Activated CD8-positive, alpha-beta memory T cell treated with anti-CD3 and anti-CD28 coated beads for 36 hours (primary cell): Measurements from ENCODE around the gene RAPGEF2. TPM values are rescaled to one million over a fixed set of nuclear protein-coding genes. Genes with fewer than 3 reads are reported as not detected.

ENCODE experiments used
- CTCF ChIA-PET: fragments of 350-600 bp; sonication (Branson Sonifier 250); formaldehyde crosslinking; loops from one replicate; lab custom pipeline; 2021; ENCODE audit warnings: antibody characterized with exemption; lab: Charles Lee
- POLR2A ChIA-PET: fragments of 350-600 bp; sonication (Branson Sonifier 250); formaldehyde crosslinking; loops from one replicate; lab custom pipeline; 2021; ENCODE audit warnings: antibody characterized with exemption; lab: Charles Lee
- total RNA-seq, 2 experiments: library from RNA; stranded (reverse); gene quantifications; one replicate each; pipeline ENCODE4 v1.2.3, GENCODE V29; 2021

Gene RAPGEF2
- total RNA-seq, 2 experiments from 2014 or later, result 33.1 to 34.6 TPM

DNA sequence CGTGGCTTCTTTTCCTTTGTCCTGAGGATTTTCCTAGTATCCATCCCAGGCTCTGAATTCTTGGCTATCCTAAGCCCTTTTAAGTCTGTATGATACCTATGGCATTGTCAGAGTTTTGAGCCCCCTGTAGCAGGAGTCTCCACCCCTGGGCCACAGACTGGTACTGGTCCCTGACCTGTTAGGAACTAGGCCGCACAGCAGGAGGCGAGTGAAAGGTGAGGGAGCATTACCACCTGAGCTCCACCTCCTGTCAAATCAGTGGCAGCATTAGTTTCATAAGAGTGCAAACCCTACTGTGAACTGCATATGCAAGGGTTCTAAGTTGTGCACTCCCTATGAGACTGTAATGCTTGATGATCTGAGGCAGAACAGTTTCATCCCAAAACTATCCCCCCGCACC, 216.1 kb downstream of the RAPGEF2 start:
- ChIA-PET POLR2A (no interaction called here), CTCF (no interaction called here)

DNA sequence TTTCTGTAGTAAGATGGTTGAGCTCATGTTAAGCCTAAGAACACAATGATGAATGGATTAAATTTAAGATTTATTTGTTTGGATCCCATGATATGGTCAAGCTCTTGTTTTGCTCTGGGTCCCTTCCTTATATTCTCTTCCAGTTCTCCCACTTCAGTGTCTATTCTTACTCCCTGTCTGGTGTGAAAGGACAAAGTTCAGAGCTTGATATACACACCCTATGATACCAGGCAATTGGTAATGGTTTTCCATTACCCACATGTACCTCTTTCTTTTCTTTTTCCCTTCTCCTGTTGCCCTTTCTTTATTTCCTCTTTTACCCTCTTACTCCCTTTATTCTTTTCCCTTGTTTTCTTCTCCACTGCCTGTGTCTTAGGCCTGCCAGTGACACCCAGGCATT, 223.6 kb downstream of the RAPGEF2 start:
- ChIA-PET CTCF (no interaction called here), POLR2A (no interaction called here)

GRCh38 chr4:159328766-159329165, 225.9 kb downstream of the RAPGEF2 start:
- CTCF ChIA-PET, result no interaction called here
- POLR2A ChIA-PET, result no interaction called here

GRCh38 chr4:159334461-159334860, 231.6 kb downstream of the RAPGEF2 start:
- ChIA-PET POLR2A (interaction anchor here (0.7 kb wide), 1 partner anchor 708 kb away, joined by 3 read pairs; no protein-coding TSS in a partner anchor), CTCF (no interaction called here)

DNA sequence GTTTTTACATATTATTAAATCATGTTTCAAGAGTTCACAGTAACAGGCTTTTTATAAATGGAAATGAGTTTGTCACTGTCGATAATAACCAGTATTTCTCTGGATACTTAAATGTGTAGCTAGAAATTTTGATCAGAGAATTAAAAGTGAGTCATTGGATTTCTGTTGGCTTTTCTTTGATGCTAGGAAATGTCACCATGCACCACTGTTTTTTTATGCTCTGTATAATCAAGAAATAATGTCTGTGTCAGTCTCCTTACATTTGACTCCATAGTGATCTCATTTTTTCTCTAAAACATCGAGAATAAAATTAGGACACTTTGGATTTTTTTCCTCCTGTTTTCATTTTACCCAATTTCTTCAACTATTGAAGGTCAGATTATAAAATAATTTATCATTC, 234.2 kb downstream of the RAPGEF2 start:
- CTCF ChIA-PET, result no interaction called here

DNA sequence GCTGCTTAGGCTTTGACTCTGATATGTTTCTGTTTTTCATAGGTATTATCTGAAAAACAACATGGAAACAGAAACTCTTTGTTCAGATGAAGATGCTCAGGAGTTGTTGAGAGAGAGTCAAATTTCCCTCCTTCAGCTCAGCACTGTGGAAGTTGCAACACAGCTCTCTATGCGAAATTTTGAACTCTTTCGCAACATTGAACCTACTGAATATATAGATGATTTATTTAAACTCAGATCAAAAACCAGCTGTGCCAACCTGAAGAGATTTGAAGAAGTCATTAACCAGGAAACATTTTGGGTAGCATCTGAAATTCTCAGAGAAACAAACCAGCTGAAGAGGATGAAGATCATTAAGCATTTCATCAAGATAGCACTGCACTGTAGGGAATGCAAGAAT, 238.6 kb downstream of the RAPGEF2 start:
- ChIA-PET POLR2A (no interaction called here), CTCF (no interaction called here)

More for the DNA sequence above, 234.2 kb downstream of the RAPGEF2 start:
- POLR2A ChIA-PET, result no interaction called here

GRCh38 chr4:159342374-159342773, 239.5 kb downstream of the RAPGEF2 start:
- CTCF ChIA-PET, result no interaction called here
- POLR2A ChIA-PET, result no interaction called here

GRCh38 chr4:159343116-159343515, 240.2 kb downstream of the RAPGEF2 start:
- POLR2A ChIA-PET, result no interaction called here
- CTCF ChIA-PET, result no interaction called here

- ChIA-PET CTCF (no interaction called here), POLR2A (no interaction called here)
Observed at GRCh38 chr4:159344877-159345276, 242.0 kb downstream of the RAPGEF2 start.

GRCh38 chr4:159346681-159347080, 243.8 kb downstream of the RAPGEF2 start:
- ChIA-PET POLR2A (no interaction called here), CTCF (no interaction called here)

DNA sequence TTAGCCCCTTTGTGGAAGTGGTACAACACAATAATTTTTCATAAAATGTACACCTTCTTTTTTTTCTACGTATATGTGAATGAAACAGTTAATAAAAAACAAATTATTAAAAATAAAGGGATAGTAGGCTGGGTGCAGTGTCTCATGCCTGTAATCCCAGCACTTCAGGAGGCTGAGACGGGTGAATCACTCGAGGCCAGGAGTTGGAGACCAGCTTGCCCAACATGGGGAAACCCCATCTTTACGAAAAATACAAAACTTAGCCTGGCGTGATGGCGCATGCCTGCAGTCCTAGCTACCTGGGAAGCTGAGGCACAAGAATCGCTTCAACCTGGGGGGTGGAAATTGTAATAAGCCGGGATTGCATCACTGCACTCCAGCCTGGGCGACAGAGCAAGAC, 244.9 kb downstream of the RAPGEF2 start:
- POLR2A ChIA-PET, result no interaction called here
- CTCF ChIA-PET, result no interaction called here

DNA sequence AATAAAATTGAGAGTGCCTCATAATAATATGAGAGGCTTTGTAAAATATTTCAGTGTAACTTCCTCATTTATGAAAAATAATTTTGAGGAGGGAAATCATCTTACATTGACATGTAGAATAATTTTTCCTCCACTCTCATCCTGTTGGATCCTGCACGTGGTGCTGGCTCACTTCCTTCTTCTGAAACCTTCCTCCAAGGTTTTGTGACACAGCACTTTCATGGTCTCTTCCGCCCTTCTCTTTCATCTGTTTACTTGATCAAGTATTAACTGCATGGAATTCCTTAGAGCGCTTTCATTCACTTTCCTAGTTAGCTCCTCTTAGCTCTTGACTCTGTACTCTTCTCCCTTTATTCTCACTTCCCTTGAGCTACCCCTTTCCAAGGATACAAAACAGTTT, 246.5 kb downstream of the RAPGEF2 start:
- CTCF ChIA-PET, result no interaction called here
- POLR2A ChIA-PET, result no interaction called here

DNA sequence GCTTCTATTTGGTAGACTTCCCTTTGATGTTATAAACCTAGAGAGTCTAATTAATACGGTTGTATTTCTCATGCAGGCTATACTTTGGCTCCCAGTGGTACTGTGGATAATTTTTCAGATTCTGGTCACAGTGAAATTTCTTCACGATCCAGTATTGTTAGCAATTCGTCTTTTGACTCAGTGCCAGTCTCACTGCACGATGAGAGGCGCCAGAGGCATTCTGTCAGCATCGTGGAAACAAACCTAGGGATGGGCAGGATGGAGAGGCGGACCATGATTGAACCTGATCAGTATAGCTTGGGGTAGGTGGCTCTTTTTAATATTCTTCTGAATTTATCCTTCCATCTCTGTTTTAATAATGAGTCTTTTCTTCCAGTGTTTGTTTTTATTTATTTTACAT, 249.7 kb downstream of the RAPGEF2 start:
- CTCF ChIA-PET, result interaction anchor here (1.2 kb wide), 1 partner anchor 9 kb away, joined by 3 read pairs; no protein-coding TSS in a partner anchor

GRCh38 chr4:159353422-159354116, 250.7 kb downstream of the RAPGEF2 start:
- ChIA-PET CTCF (no interaction called here), POLR2A (no interaction called here)

More for the DNA sequence above, 249.7 kb downstream of the RAPGEF2 start:
- POLR2A ChIA-PET, result no interaction called here

DNA sequence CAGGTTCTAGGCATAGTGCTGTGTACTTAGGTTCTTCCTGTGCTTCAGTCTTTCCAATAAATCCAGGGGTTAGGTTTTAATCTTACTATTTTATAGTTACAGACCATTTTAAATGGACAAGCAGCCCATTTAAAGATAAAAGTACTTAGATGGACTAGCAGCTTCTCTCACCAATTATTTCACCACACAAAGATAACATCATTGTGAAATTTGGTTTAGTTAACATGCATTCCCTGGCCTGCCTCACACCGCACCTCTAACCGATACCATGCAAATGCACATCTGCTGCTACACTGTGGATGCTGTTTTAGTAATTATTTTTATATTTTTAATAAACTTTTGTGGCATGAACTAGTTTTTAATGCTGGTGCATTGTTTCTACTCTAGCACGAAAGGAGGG, 252.6 kb downstream of the RAPGEF2 start:
- ChIA-PET POLR2A (no interaction called here), CTCF (no interaction called here)

DNA sequence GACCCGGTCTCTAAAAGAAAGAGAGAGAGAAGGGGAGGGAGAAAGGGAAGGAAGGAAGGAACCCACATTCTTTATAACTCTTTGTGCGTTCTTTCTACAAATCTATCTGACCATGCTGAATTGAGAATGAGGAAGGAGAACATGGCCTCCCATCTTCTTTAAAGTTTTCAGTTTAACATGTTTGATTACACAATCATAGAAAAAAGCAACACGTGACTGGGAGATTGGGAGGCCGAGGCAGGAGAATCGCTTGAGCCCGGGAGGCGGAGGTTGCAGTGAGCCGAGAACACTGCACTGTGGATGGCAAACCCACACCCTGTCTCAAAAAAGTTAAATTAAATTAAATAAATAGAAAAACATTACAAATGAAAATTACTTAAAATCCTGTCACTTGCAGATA, 254.5 kb downstream of the RAPGEF2 start:
- ChIA-PET POLR2A (no interaction called here), CTCF (no interaction called here)

- ChIA-PET POLR2A (no interaction called here), CTCF (no interaction called here)
Observed at GRCh38 chr4:159358226-159358625, 255.3 kb downstream of the RAPGEF2 start.

- ChIA-PET POLR2A (no interaction called here), CTCF (no interaction called here)
Observed at GRCh38 chr4:159360549-159360948, 257.7 kb downstream of the RAPGEF2 start.

GRCh38 chr4:159363361-159363760, 260.5 kb downstream of the RAPGEF2 start:
- POLR2A ChIA-PET, result no interaction called here
- CTCF ChIA-PET, result no interaction called here

- POLR2A ChIA-PET, result no interaction called here
- CTCF ChIA-PET, result no interaction called here
Observed at GRCh38 chr4:159366966-159367780, 264.3 kb downstream of the RAPGEF2 start.

- CTCF ChIA-PET, result no interaction called here
- POLR2A ChIA-PET, result no interaction called here
Observed at GRCh38 chr4:159367781-159368080, 264.9 kb downstream of the RAPGEF2 start.
